ENCODE measurements around the gene CKM. TPM values are rescaled to one million over a fixed set of nuclear protein-coding genes. Genes with fewer than 3 reads are reported as not detected.

The CKM gene
- total RNA-seq, 1 donor from 2014 or later = not detected

DNA sequence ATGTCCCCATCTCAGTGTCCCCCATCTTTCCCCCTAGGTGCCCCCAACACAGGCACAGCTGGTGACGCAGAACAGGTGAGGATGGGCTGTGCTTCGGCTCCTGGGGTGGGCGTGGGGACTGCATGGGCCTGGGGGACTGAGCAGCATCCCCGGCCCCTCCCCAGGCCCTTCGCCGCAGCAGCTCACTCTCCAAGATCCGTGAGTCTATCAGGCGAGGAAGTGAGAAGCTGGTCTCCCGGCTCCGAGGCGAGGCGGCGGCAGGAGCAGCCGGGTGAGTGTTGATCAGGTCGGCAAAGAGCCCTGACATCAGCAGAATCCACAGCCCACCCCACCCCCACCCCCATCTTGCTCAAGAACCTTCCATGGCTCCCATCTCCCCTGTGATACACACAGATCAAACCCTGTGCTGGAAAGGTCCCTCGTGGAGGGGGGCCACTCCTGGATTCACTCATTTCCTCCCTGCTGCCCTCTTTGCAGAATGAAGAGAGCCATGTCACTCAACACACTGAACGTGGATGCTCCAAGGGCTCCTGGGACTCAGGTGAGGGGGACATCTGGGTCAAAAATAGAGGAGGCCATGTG is 27.9 kb upstream of the CKM start:
- no peak overlapping the region for H3K4me3 Mint-ChIP-seq
- H3K27ac ChIP-seq = no peak overlapping the region
- no peaks in the 10 kb centered on the region for H3F3A ChIP-seq (ENCODE audit: low read depth)
- no peak overlapping the region for H3K4me2 ChIP-seq
- H2AFZ ChIP-seq (replicated peaks) = no peak overlapping the region
- H3K27ac Mint-ChIP-seq = no peak overlapping the region
- H3K9me3 ChIP-seq (ENCODE audit: low read depth) = no peaks in the 10 kb centered on the region
- H3K27me3 Mint-ChIP-seq (ENCODE audit: insufficient read depth, low read depth) = peaks cover 8% of the 10 kb centered on the region
- DNase-seq (ENCODE audit: low spot score) = no peak
- no peak overlapping the region for H3K9ac ChIP-seq
- peaks cover 12% of the 10 kb centered on the region for H3K27me3 ChIP-seq
- H3K4me3 ChIP-seq = no peak overlapping the region
- peaks cover 4% of the 10 kb centered on the region for H3K4me1 Mint-ChIP-seq
- H3K79me2 ChIP-seq (ENCODE audit: low read depth) = no peaks in the 10 kb centered on the region
- no peaks in the 10 kb centered on the region for H3K4me1 ChIP-seq
- no peaks in the 10 kb centered on the region for H3K36me3 ChIP-seq
- no peaks in the 10 kb centered on the region for H3K9me3 Mint-ChIP-seq
- TF ChIP-seq, protein P1, sequence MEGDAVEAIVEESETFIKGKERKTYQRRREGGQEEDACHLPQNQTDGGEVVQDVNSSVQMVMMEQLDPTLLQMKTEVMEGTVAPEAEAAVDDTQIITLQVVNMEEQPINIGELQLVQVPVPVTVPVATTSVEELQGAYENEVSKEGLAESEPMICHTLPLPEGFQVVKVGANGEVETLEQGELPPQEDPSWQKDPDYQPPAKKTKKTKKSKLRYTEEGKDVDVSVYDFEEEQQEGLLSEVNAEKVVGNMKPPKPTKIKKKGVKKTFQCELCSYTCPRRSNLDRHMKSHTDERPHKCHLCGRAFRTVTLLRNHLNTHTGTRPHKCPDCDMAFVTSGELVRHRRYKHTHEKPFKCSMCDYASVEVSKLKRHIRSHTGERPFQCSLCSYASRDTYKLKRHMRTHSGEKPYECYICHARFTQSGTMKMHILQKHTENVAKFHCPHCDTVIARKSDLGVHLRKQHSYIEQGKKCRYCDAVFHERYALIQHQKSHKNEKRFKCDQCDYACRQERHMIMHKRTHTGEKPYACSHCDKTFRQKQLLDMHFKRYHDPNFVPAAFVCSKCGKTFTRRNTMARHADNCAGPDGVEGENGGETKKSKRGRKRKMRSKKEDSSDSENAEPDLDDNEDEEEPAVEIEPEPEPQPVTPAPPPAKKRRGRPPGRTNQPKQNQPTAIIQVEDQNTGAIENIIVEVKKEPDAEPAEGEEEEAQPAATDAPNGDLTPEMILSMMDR (IDR thresholded peaks at IDR 0.05) = no peak
- TF ChIP-seq EZH2 (IDR thresholded peaks at IDR 0.05) = no peak
- peaks cover 15% of the 10 kb centered on the region for H3K36me3 Mint-ChIP-seq
- peaks cover 7% of the 10 kb centered on the region for H4K20me1 ChIP-seq (ENCODE audit: low read depth)

DNA sequence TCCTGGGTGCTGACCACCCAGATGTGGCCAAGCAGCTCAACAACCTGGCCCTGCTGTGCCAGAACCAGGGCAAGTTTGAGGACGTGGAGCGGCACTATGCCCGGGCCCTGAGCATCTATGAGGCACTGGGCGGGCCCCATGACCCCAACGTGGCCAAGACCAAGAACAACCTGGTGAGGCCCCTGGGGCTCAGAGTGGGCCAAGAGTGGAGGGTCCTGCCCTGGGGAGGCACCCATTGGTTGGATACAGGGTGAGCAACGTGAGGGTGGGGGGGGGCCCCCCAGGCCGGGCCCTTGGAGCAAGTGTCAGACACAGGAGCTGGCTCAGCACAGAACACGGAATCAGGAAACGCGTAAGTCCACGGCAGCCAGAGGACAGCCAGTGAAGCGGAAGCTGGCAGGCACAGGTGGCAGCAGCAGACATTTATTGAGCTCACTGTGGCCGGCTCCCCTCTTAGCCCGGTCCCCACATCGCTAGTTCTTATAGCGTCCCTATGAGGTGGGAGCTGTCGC is 26.8 kb upstream of the CKM start:
- H3K4me3 ChIP-seq = no peak overlapping the region
- H3K79me2 ChIP-seq (ENCODE audit: low read depth) = no peaks in the 10 kb centered on the region
- H4K20me1 ChIP-seq (ENCODE audit: low read depth) = peaks cover 7% of the 10 kb centered on the region
- H3K4me1 ChIP-seq = no peaks in the 10 kb centered on the region
- H3K36me3 ChIP-seq = no peaks in the 10 kb centered on the region
- no peak overlapping the region for H3K4me3 Mint-ChIP-seq
- TF ChIP-seq EZH2phosphoT487 (IDR thresholded peaks at IDR 0.05) (no peak), EZH2 (IDR thresholded peaks at IDR 0.05) (no peak)
- TF ChIP-seq, protein P1 (IDR thresholded peaks at IDR 0.05) = no peak
- no peak overlapping the region for H2AFZ ChIP-seq (replicated peaks)
- no peaks in the 10 kb centered on the region for H3K9me3 Mint-ChIP-seq
- no peak overlapping the region for H3K27ac Mint-ChIP-seq
- H3K27me3 ChIP-seq = peaks cover 12% of the 10 kb centered on the region
- H3K4me2 ChIP-seq = no peak overlapping the region
- DNase-seq (ENCODE audit: low spot score) = no peak
- peaks cover 12% of the 10 kb centered on the region for H3K36me3 Mint-ChIP-seq
- H3K4me1 Mint-ChIP-seq = peaks cover 4% of the 10 kb centered on the region
- peaks cover 10% of the 10 kb centered on the region for H3K27me3 Mint-ChIP-seq (ENCODE audit: insufficient read depth, low read depth)
- no peak overlapping the region for H3K9ac ChIP-seq
- no peak overlapping the region for H3K27ac ChIP-seq
- H3F3A ChIP-seq (ENCODE audit: low read depth) = no peaks in the 10 kb centered on the region
- no peaks in the 10 kb centered on the region for H3K9me3 ChIP-seq (ENCODE audit: low read depth)

DNA sequence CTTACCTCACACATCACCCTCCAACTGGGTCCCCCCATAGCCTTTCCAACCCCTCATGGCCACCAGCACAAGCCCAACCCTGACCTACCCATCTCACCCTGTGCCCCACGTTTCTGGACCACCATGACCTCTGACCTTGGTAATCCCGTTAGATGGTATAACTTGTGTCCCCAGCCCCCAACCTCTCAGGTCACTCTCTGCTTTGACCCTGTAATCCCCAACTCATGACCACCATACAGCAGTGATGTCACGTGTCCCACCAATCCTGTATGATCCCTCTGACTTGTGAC is 26.4 kb upstream of the CKM start:
- Histone ChIP-seq H3F3A (ENCODE audit: low read depth) (no peaks in the 10 kb centered on the region), H2AFZ (replicated peaks) (no peak overlapping the region), H3K9me3 (ENCODE audit: low read depth) (no peaks in the 10 kb centered on the region), H3K9ac (no peak overlapping the region), H3K27ac (no peak overlapping the region), H3K79me2 (ENCODE audit: low read depth) (no peaks in the 10 kb centered on the region), H3K36me3 (no peaks in the 10 kb centered on the region), H3K4me1 (no peaks in the 10 kb centered on the region), H3K4me2 (no peak overlapping the region), H4K20me1 (ENCODE audit: low read depth) (peaks cover 7% of the 10 kb centered on the region), H3K4me3 (no peak overlapping the region), H3K27me3 (peaks cover 12% of the 10 kb centered on the region)
- TF ChIP-seq, protein P1 (IDR thresholded peaks at IDR 0.05) = no peak
- TF ChIP-seq EZH2phosphoT487 (IDR thresholded peaks at IDR 0.05) (no peak), EZH2 (IDR thresholded peaks at IDR 0.05) (no peak)
- H3K4me3 Mint-ChIP-seq = peak overlapping the region; percentile 12
- no peak for DNase-seq (ENCODE audit: low spot score)
- peaks cover 4% of the 10 kb centered on the region for H3K4me1 Mint-ChIP-seq
- H3K9me3 Mint-ChIP-seq = no peaks in the 10 kb centered on the region
- H3K36me3 Mint-ChIP-seq = peaks cover 12% of the 10 kb centered on the region
- H3K27ac Mint-ChIP-seq = no peak overlapping the region
- peaks cover 10% of the 10 kb centered on the region for H3K27me3 Mint-ChIP-seq (ENCODE audit: insufficient read depth, low read depth)

All from neural progenitor cell (in vitro differentiated cells).